GM12873 (cell line): ENCODE data around the gene SNX19.
A peak's percentile ranks its signal among the peaks of the same experiment; 100 is the strongest.

Source experiments
- CTCF ChIP-seq: IDR thresholded peaks from 2 replicates; pipeline ENCODE4 v1.5.1; 2012; ENCODE audit warnings: low read depth, mild to moderate bottlenecking, moderate library complexity, low read length, control low read depth; ENCODE audit not compliant: insufficient read depth; ENCODE audit errors: missing control alignments

SNX19 gene

GRCh38 chr11:130904380-130904779 is 11.9 kb downstream of the SNX19 start:
- TF ChIP-seq CTCF = peak; percentile 33

GRCh38 chr11:130902380-130902779 is 13.9 kb downstream of the SNX19 start:
- TF ChIP-seq CTCF = no peak

GRCh38 chr11:130899106-130899505 is 17.2 kb downstream of the SNX19 start:
- no peak for TF ChIP-seq CTCF

DNA sequence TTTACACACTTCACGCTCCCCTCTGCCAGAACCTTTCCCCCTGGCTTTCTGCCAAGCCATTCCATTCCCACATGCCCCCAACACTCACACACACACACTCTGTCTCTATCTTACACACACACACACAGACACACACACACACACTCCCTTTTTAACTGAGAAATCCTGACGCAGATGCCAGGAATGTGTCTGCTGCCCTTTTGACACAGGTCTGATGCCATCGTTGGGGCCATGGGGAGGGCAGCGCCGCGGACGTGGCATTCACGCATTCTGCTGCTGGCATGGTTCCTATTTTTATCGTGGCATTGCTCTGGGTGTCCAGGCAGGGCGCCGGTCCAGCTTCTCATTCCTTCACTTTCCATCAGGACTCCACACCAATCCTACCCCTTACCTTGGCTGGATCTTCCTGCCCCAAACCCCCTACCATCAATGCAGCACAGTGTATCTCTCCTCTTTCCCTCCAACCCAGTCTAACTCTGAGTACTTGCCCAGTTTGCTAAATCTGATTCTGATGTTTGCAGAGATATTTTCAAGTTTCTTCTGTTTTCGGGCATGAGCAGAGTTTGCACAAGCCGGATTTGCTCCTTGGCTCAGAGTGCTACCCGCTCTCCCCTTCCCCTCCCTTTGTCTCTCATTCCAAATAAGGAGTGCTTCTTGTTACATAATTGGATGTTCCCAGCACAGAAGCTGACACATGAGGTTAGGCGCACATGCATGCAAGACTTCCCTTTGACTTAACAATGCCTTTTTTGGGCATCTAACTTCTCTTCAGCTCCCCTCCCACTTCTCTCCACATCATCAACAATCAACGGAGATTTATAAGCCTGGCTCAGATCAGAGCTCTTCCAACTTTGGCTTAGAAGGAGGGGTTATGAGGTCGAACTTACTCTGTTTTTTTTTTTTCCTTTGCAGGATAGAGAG is 18.8 kb downstream of the SNX19 start:
- TF ChIP-seq CTCF = no peak

GRCh38 chr11:130894322-130895025 is 21.8 kb downstream of the SNX19 start:
- peak; percentile 93 for TF ChIP-seq CTCF

DNA sequence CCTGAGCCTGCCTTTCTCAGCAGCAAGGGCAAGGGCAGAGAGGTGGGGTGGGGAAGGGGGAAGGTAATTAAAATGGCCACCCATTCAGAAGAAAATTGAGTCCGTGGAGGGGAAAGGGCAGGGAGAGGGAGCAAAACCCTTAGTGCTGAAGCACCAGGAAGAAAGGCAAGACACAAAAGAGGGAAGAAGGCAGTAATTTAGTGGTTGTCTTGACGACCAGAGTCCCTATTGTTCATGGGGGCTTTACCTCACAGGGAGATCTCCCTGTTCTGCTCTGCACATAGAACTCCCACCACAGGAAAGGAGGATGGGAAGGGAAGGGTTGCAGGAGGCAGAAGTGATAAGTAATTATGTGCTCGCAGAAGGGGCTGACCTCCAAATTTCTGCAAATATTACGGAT is 23.4 kb downstream of the SNX19 start:
- no peak for TF ChIP-seq CTCF

- no peak for TF ChIP-seq CTCF
These were observed 25.0 kb downstream of the SNX19 start for GRCh38 chr11:130891326-130891725.
